MM.1S (cell line): ENCODE results near the gene PAPSS1.

Experiments used
- CTCF ChIP-seq: fragments of 300-600 bp; sonication (generic); IDR thresholded peaks from 2 replicates; pipeline ENCODE4 v1.5.1; 2016; ENCODE audit warnings: antibody characterized with exemption, low read length, mixed read lengths
- EZH2 ChIP-seq: fragments of 300-600 bp; sonication (generic); optimal IDR thresholded peaks from 2 replicates; pipeline ENCODE3; 2017; ENCODE audit warnings: low read depth, mild to moderate bottlenecking, antibody characterized with exemption, low read length, mixed read lengths

- TF ChIP-seq CTCF = no peak
- no peak for TF ChIP-seq EZH2
These were observed 77.0 kb downstream of the PAPSS1 start for GRCh38 chr4:107643021-107643420.
